NCI-H146 treated with DMSO at 0.1 percent for 48 hours (cell line): Measurements from ENCODE around the gene ARHGEF3.

Source experiments
- DNase-seq: peaks from one replicate; lab custom pipeline; 2025; ENCODE audit not compliant: unreplicated experiment; lab: John Stamatoyannopoulos, UW

Gene ARHGEF3

DNA sequence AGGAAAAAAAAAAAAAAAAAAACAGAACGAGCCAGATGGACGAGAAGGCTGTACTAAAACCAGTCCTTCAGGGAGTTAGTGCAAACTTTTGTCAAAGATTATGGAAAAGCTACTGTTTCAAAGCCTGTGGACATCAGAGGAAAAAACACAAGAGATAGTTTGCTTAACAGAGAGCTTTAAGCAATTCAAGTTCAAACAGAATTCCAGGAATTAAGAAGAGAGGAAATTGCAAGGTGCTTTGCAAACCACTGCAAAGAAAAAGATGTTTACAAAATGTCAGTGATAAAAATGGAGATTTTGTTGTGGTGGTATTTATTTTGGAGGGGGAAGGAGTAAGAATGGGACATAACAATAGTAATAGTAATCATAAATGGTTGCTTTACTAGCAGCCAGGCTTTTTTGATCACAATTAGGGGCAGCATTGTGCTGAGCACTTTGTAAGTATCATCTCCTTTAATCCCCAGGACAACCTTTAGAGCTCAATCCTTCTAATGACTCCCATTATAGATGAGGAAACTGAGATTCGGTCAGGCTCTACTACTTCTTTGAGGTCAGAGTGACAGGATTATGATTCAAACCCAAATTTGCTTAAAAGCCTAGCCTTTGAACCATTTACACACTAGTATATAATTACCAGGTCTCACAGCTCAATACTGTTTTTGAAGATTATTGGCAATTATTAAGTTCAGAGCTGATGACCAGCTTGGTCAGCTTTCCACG is 22.4 kb upstream of the ARHGEF3 start:
- no peak for DNase-seq

DNA sequence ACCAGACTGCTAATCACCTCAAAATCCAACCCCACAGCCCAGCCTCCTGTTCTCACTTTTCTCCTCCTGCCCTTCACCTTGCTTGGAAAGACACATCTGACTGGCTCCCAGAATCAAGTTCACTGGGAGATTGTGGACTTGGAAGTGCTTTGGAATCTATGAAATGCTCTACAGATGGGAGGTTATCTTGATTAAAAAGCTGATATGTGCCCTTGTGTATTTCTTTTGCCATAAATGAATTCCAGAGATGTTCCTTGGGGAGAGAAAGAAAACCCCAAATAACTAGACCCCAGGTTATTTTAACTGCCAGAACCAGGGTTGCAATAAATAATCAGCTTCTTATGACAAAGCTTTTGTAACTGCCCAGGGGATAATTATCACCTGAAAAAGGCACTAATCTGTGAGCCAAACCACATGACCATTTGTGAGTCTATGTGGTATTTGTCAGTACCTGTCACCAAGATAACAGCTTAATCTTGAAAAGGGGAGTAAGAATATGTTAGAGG is 21.7 kb upstream of the ARHGEF3 start:
- DNase-seq = no peak

DNA sequence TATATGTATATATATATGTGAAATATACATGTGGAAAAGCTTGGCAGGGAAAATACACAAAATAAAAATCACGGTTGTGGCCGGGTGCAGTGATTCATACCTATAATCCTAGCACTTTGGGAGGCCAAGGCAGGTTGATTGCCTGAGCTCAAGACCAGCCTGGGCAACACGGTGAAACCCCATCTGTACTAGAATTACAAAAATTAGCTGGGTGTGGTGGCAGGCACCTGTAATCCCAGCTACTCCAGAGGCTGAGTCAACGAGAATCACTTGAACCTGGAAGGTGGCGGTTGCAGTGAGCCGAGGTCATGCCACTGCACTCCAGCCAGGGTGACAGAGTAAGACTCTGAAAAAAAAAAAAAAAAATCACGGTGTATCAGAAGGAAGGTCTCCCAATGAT is 20.8 kb upstream of the ARHGEF3 start:
- DNase-seq = no peak

DNA sequence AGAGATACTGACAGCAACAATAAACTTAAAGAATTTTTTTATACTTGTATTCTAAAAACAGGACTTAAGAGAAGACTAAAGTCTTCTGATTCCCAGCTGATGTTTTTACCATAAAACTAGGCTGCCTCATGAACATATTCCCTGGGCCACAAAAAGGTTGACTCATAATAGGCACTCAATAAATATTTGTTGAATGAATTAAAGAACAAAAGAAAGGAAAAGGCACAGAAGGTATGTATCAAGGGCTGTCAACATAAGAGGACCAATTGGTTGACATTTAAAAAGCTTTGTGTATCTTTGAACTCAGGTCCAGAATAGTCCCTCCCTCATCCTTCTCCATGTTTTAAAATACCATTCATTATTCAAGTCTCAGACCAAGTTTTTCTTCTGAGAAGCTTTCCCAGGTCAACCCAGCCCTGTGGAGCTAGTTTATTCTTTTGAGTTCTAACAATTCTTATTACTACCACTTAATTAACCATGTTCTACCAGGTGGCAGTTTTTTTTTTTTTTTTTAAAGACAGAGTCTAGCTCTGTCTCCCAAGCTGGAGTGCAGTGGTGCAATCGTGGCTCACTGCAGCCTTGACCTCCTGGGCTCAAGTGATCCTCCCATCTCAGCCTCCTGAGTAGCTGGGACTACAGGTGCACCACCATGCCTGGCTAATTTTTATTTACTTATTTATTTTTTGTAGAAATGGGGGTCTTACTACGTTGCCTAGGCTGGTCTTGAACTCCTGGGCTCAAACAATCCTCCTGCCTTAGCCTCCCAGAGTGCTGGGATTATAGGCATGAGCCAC is 17.5 kb upstream of the ARHGEF3 start:
- DNase-seq = peak; percentile 82

DNA sequence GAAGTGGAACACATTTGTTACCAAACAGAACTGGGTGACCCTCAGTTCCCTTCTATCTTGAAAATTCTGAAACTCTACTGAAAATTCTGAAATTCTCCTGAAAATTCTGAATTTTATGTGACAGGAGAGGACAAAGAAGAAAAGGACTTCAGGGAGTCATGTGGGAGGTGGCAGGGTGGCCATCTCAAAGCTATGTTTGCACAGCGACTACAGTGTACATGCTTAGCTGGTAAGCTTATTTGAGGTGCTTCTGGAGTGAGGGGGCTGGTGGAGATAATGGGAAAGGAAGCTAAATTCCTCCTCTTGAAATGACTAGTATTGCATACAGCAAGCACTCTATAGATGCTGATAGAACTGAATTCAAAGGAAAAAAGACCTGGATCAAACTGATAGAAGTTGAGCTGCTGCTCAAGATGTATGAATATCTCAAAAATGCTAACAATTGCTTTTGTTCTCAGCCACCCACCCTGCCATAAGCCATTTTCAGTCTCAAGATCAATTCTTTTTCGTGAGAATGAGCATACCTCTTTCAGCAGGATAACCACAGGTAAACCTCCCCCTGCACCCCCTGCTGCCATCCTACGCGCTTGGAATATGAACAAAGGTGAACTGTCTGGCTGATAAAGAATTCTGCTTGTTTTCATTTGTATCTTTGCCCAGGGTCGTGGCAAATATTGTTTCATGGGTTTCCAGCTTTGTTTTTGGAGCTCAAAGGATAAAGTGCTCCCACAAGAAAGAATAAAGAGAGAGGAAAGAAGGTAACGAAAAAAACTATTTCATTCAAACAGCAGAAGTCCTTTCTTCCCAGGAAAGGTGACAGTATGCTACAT is 16.6 kb upstream of the ARHGEF3 start:
- peak; percentile 26 for DNase-seq

DNA sequence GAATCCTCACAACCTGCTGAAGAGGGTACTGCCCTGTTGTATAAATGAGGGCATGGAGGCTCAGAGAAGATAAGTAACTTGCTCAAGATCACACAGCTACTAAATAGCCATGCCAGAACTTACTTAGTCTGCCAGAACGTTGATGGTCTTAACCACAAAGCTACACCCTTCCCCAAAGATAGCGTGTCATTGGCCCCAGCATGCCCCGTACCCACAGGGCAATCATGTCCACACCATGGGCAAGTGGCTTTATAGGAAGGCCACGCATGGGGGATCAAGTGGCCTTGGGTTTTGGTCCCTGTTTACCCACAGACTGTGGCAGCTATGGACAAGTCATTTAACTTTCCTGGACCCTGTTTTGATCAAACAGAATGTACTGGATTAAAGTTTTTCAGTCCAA is 15.9 kb upstream of the ARHGEF3 start:
- DNase-seq = no peak

DNA sequence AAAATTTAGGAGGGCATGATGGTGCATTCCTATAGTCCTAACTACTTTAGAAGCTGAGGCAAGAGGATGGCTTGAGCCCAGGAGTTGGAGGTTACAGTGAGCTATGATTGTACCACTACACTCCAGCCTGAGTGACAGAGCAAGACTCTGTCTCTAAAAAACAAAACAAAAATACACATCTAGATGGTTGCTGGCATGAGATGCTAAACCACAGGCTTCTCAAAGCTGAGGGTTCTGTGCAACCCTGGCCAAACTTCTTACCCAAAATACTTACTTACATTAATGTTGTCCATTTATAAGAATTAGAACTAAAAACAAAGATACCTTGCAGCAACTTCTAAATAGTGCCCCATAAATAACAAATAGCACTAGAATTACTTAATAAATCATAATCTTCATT is 14.3 kb upstream of the ARHGEF3 start:
- no peak for DNase-seq

DNA sequence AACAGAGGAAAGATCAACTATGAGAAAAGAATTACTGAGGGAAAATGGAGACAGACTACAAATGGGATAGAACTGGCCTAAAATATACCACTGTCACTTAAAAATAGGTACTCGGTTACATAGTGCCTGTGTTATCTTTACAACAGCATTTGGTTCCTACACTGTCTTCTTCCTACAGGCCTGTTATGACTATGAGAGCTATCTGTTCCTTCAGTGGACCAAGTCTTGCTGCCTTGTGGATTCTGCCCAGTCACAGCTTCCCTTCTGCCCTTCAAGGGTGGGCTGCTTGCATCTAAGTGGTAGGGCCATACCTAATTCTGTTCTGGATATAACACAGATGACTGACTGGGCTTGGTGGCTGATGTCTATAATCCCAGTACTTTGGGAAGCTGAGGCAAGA is 13.8 kb upstream of the ARHGEF3 start:
- DNase-seq = no peak

DNA sequence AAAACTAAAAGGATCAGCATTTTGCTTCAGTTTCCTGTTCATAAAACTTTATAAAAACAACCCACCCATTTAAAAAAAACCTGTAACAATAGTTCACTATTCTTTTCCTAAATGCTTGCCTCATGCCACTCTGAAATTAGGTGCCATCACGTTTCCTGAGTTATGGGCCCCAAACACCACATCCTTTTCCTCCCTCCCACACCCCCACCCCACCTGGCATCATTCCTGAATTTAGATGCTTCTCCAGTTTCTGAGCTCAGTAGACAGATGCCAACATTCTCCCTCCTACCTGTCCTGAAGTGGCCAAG is 11.9 kb upstream of the ARHGEF3 start:
- no peak for DNase-seq

DNA sequence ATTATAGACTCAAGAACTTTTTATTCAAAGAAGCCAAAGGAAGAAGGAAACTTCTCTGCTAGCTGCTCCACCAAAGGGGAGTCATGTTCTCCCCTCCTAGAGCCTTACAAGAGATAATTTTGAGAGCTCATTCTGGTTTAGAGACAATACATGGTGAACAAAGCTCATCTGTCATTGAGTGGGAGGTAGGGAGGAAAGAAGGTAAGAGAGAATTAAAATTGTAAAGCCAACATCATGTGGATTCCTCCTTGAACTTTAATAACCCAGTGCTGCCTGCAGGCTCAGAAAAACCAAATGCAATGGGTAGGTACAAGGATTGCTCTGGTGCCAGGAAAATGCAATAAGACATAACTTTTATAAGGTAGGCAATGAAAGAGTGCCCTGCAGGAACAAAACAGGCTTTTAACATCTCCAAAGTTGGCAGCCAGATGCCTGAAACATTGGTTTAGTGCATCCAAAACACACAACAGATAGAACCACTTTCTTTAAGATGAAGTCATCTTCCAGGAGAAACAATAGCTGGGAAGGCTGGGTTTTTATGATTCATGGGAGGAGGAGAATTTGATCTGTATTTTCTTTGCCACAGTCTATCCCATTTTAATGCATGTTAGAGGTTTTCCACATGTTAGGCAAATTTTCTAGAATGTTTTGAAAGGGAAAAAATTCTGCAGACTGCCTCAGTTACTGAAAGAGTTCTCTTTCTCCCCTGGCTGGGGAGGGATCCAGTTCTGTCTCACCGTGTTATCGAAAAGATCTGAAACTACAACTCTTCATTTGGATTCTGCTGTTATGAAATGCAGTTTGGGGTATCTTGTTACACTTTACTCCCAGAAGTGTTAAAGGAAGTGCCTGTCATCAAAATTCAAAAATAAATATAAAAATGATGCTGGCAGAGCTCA is 11.3 kb upstream of the ARHGEF3 start:
- DNase-seq = no peak

DNA sequence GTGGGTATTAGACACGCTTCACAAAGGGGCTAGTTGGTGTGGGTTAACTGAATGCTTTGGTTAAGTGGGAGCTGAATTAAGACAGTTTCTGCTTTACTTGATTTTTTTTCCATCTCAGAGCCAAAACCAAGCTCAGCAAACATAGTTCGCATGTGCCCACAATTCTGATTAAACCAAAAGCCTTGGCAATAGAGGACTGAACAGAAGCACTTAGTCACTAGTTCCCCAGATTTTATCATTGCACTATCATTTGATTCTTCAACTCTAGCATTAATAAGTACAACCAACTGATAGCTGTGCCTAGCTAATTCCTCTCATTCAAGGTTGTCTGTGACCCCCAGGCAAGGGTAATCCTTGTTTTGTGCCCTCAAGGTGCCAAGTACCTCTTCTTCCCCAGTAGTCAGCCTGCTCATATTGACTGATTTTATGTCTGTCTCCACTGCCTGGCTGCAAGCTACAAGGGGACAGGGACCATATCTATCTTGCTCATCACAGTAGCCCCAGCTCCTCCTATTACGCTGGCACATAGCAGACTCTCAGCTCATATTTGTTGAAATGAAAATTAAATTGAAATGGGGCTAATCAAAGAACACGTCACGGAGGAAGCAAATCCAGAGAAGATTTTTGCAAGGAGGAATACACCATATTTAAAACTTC is 9.9 kb upstream of the ARHGEF3 start:
- DNase-seq = no peak

DNA sequence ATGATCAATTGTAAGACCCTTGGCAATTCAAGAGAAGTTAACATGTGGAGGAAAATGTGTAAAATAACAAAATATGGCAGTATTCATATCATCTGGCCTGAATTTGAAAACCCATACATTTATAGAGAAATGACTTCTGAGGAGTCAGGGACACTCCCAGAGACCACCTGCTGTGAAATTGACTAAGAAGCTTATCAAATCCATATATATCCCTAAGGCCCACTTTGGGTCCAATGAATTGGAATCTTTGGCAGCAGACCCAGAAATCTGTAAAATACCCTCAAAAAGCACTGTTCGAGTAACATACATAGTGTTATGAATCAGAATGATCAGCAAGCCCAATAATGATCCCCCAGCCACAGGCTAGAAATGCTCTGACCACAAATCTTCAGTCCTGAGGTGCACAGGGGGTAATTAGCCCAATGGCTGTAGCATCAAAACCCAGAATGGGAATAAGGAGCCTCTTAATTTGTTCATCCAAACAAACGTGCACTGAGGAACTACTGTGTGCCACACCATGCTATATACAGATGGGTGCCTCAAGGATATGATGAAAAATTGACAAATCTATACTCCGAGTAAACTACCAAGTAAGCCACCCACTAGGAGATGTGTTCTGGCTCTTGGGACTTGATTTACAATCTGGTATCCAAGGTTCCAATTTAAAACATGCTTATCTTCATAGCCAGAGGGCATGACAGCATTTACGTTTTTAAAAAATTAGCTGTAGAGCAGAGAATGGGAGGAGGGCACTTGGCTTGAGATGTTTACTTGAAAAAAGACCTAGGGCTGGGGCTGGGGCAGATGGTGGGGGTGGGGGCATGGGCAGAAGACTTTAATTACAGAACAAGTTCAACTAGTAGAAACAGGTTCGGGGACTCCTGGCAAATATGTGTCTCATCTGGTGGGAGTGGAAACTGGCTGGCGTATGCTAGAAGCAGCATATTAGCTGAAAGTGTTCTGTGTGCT is 9.1 kb upstream of the ARHGEF3 start:
- DNase-seq = no peak

DNA sequence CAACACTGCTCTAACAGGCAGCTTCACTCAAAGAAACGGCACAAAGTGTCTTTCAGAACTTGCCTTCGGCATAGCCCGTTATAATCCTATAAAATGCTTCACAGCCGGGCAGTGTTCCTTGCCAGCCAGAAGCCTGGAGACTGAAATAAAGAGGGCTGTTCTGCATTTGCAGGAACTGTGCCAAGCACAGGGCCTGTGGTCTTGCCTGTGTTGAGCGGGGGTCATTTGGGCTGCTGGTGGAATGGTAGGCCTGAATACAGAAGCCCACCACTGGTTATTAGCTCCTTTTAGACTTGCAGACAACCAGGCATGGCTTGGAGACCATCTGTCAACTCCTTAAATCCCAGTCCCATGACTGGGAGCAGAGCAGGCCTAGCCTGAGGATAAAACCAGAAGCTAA is 4.7 kb upstream of the ARHGEF3 start:
- DNase-seq = no peak

DNA sequence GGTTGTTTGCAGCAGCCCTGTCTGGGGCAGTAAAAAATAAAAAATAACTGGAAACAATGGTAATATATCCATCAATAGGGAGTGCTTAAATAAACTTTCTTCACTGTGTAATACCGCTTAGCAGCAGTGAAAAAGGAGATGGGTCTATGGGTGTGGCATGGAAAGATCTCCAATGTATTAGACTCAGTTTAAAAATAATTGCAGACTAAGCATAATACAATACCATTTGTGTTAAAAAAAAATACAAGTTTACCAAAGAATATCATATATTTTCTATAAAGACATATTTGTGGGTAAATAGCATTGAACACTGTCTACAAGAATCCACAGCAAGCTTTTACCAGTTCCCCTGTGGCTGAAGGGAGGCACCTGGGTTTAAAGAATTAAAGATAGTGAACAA is 1.0 kb upstream of the ARHGEF3 start:
- DNase-seq = no peak

DNA sequence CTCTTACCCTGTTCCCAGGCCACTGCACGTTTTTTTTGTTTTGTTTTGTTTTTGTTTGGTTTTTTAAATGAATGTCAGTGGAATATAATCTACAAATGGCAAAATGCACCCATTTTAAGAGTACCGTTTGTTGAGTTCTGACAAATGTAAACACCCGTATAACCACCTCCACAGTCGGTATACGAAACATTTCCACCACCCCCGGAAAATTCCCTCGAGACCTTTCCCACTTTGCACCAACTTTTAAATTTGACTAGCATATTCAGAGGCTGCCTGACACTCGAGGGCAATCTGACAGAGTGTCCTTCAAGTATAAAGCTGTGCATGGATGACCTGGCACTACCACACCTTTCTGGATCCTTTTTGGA is 613 bp upstream of the ARHGEF3 start:
- DNase-seq = no peak

DNA sequence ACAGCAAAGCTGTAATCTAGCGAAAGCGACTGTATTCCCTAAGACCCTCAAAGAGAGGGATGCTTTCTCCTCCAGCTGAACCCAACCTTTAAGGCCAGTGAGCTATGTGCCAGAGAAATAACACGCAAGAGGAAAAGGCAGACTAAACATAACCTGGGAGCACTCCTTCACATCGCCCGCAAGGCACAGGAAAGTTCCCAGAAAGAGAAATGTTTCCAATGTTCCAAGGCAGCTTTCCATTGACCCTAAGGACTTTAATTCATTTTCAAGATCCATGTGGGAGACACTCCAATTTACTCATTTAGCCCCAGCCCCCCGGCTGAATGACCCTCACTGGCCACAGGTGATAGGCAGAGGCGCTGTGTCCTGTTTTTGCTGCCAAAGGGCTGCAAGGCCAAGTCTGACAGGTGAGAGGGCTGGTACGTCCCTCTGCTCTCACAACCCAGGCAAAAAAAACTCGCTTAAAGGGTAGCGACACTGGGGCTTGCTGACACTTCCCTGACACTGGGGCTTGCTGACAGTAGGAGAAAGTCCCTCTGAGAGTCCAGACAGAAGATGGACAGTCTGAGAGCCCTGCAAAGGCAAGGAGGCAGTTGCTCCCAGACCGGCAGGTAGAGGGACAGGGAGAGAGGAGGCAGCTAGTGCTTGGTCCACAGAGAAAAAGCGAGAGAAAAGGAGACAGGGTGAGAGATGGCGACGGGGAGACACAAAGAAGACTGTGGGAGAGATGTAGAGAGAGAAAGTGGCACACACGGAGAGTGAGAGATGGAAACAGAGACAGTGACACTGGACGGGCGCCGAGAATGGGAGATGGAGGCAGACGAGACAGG is 702 bp downstream of the ARHGEF3 start:
- no peak for DNase-seq

DNA sequence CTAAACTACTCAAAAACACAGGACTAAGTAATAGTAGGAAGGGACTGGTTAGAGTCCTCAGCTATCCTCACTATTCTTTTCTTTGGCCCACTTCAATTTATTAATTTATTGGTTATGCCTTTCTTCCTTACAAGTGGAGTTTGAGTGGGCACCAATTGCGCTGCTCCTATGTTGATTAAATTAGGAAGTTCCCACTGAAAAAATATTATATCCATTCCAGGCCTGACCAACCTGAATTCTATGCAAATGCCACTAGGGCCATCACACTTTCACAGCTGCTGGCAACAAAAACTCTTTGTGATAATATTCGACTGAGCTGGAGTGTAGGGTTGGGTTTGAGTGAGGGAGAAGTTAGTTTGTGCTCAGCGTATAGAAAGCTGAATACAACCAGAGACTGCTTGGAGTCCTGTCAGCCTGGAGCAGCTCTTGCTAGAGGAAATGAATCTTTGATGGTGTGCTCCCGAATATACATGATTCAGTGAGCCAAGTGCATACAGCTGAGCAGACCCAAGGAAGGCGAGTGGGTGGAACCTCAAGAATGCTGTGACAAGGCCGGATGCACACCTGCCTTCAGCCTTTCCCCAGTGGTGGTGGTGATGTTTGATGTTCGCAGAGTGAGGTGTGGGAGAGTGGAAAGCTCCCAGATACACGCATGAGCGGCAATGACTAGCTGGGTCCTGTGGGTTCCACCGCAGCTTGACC is 1.5 kb downstream of the ARHGEF3 start:
- no peak for DNase-seq
